SK-N-SH (cell line): ENCODE data around the gene RAD54L2. TPM values are rescaled to one million over a fixed set of nuclear protein-coding genes. Genes with fewer than 3 reads are reported as not detected.
A peak's percentile ranks its signal among the peaks of the same experiment; 100 is the strongest.

Source experiments
- CTCF ChIA-PET: fragments of 300-600, 350-600 bp; formaldehyde crosslinking; extraction: SDS; loops from one replicate; lab custom pipeline; 2021; lab: Yijun Ruan, JAX
- POLR2A ChIA-PET: fragments of 350-600 bp; sonication (Branson Sonifier 250); formaldehyde crosslinking; extraction: SDS; loops from one replicate; lab custom pipeline; 2020; ENCODE audit warnings: antibody characterized with exemption, inconsistent platforms; lab: Yijun Ruan, JAX
- DNase-seq: peaks from one replicate; pipeline ENCODE4 v3.0.0; 2012
- H2AFZ ChIP-seq: fragments of 200-600 bp; sonication (generic); 2 replicates; pipeline ENCODE4 v1.8.1; 2016; ENCODE audit warnings: antibody characterized with exemption, mild to moderate bottlenecking, low read depth
- H3F3A ChIP-seq: fragments of 200-600 bp; sonication (generic); replicated peaks from 2 replicates; pipeline ENCODE3; 2016; ENCODE audit warnings: antibody characterized with exemption, mild to moderate bottlenecking; ENCODE audit not compliant: insufficient read depth
- H3K27ac ChIP-seq, 2 experiments: fragments of 200-500 bp in 1 of 2; fragments of 200-600 bp in 1 of 2; sonication (Bioruptor generic) in 1 of 2; sonication (generic), shearing (Covaris generic) in 1 of 2; 2 replicates each; pipeline versions ENCODE4 v1.5.1 to v1.6.1; 2014 to 2016; ENCODE audit warnings: low read depth in 2 of 2, inconsistent platforms in 1 of 2, low read length in 1 of 2, mild to moderate bottlenecking in 1 of 2, mixed read lengths in 1 of 2
- H3K27me3 ChIP-seq: fragments of 200-600 bp; sonication (generic), shearing (Covaris generic); 2 replicates; pipeline ENCODE4 v1.6.1; 2016; ENCODE audit warnings: mixed run types; ENCODE audit not compliant: insufficient read depth
- H3K36me3 ChIP-seq, 2 experiments: fragments of 200-500 bp in 1 of 2; fragments of 200-600 bp in 1 of 2; sonication (Bioruptor generic) in 1 of 2; sonication (generic) in 1 of 2; replicated peaks in 1 of 2; 2 replicates each; pipeline versions ENCODE3 to v1.5.1; 2014 to 2016; ENCODE audit warnings: low read length in 1 of 2, mild to moderate bottlenecking in 1 of 2; ENCODE audit not compliant: insufficient read depth in 2 of 2, control insufficient read depth in 1 of 2
- H3K4me1 ChIP-seq, 2 experiments: fragments of 200-500 bp in 1 of 2; fragments of 200-600 bp in 1 of 2; sonication (Bioruptor generic) in 1 of 2; sonication (generic), shearing (Covaris generic) in 1 of 2; 2 replicates each; pipeline versions ENCODE4 v1.5.1 to v1.6.1; 2014 to 2016; ENCODE audit warnings: low read depth in 1 of 2, low read length in 1 of 2, mixed run types in 1 of 2; ENCODE audit not compliant: insufficient read depth in 2 of 2, control insufficient read depth in 1 of 2
- H3K4me2 ChIP-seq: fragments of 200-600 bp; sonication (generic), shearing (Covaris generic); 2 replicates; pipeline ENCODE4 v1.6.1; 2017; ENCODE audit warnings: mixed run types
- H3K4me3 ChIP-seq, 2 experiments: fragments of 200-500 bp in 1 of 2; fragments of 200-600 bp in 1 of 2; sonication (Bioruptor generic) in 1 of 2; sonication (generic), shearing (Covaris generic) in 1 of 2; 2 replicates each; pipeline versions ENCODE4 v1.5.1 to v1.8.1; 2014 to 2016; ENCODE audit warnings: low read depth in 2 of 2, inconsistent platforms in 1 of 2, low read length in 1 of 2, mild to moderate bottlenecking in 1 of 2, mixed read lengths in 1 of 2, moderate library complexity in 1 of 2
- H3K79me2 ChIP-seq: fragments of 200-600 bp; sonication (generic); 2 replicates; pipeline ENCODE4 v1.8.1; 2017; ENCODE audit warnings: mild to moderate bottlenecking; ENCODE audit not compliant: insufficient read depth
- H3K9ac ChIP-seq: fragments of 200-600 bp; sonication (generic); 2 replicates; pipeline ENCODE4 v1.6.1; 2017; ENCODE audit warnings: mixed run types
- H3K9me2 ChIP-seq: fragments of 200-600 bp; sonication (generic); 2 replicates; pipeline ENCODE4 v1.6.1; 2017; ENCODE audit warnings: mixed run types
- H3K9me3 ChIP-seq: fragments of 200-600 bp; sonication (generic); 2 replicates; pipeline ENCODE4 v1.6.1; 2017; ENCODE audit warnings: mixed run types, mild to moderate bottlenecking, moderate library complexity
- H4K20me1 ChIP-seq: fragments of 200-600 bp; sonication (generic); 2 replicates; pipeline ENCODE4 v1.6.1; 2017; ENCODE audit warnings: mild to moderate bottlenecking, mixed run types; ENCODE audit not compliant: insufficient read depth
- CHD2 ChIP-seq: fragments of 150-350 bp; IDR thresholded peaks from 2 replicates; pipeline ENCODE4 v1.6.1; 2018; ENCODE audit warnings: low read length; ENCODE audit not compliant: partially characterized antibody
- EP300 ChIP-seq, 2 experiments: IDR thresholded peaks; 2 replicates each; pipeline versions ENCODE4 v1.4.0 to v1.6.1; 2012; ENCODE audit warnings: borderline replicate concordance in 1 of 2, low read depth in 1 of 2, low read length in 1 of 2
- FOXJ3 ChIP-seq: sonication (generic); formaldehyde crosslinking; IDR thresholded peaks from 2 replicates; pipeline ENCODE4 v1.5.1; 2020; ENCODE audit warnings: mild to moderate bottlenecking, missing genetic modification reagents
- FOXM1 ChIP-seq: IDR thresholded peaks from 2 replicates; pipeline ENCODE4 v1.4.0; 2012; ENCODE audit warnings: low read depth, mild to moderate bottlenecking
- GABPA ChIP-seq: IDR thresholded peaks from 2 replicates; pipeline ENCODE4 v1.4.0; 2012; ENCODE audit warnings: low read depth, mild to moderate bottlenecking
- GATA2 ChIP-seq: sonication (generic); formaldehyde crosslinking; IDR thresholded peaks from 2 replicates; pipeline ENCODE4 v1.5.0; 2020; ENCODE audit warnings: mild to moderate bottlenecking, missing genetic modification reagents
- JUND ChIP-seq: IDR thresholded peaks from 2 replicates; pipeline ENCODE4 v1.4.0; 2012
- MXI1 ChIP-seq: IDR thresholded peaks from 2 replicates; pipeline ENCODE4 v1.6.1; 2012; ENCODE audit warnings: mild to moderate bottlenecking, low read depth, low read length, improper control_type of control experiment
- NFIC ChIP-seq: IDR thresholded peaks from 2 replicates; pipeline ENCODE4 v1.4.0; 2012; ENCODE audit warnings: borderline replicate concordance
- NRF1 ChIP-seq: IDR thresholded peaks from 2 replicates; pipeline ENCODE4 v1.6.1; 2012; ENCODE audit warnings: low read depth, mild to moderate bottlenecking, low read length
- POLR2AphosphoS5 ChIP-seq: IDR thresholded peaks from 2 replicates; pipeline ENCODE4 v1.6.1; 2012; ENCODE audit warnings: low read depth, low read length
- RAD21 ChIP-seq: IDR thresholded peaks from 2 replicates; pipeline ENCODE4 v1.6.1; 2012; ENCODE audit warnings: mild to moderate bottlenecking, low read length
- RCOR1 ChIP-seq: fragments of 150-350 bp; IDR thresholded peaks from 2 replicates; pipeline ENCODE4 v1.6.1; 2017; ENCODE audit warnings: antibody characterized with exemption, low read length
- RFX5 ChIP-seq: IDR thresholded peaks from 2 replicates; pipeline ENCODE4 v1.6.1; 2012; ENCODE audit warnings: mild to moderate bottlenecking, improper control_type of control experiment, low read length
- RXRA ChIP-seq: IDR thresholded peaks from 2 replicates; pipeline ENCODE4 v1.4.0; 2012; ENCODE audit warnings: low read depth, mild to moderate bottlenecking, borderline replicate concordance
- SMC3 ChIP-seq: IDR thresholded peaks from 2 replicates; pipeline ENCODE4 v1.6.1; 2012; ENCODE audit warnings: low read depth, low read length, improper control_type of control experiment
- TCF12 ChIP-seq: IDR thresholded peaks from 2 replicates; pipeline ENCODE4 v1.4.0; 2012
- TEAD4 ChIP-seq: IDR thresholded peaks from 2 replicates; pipeline ENCODE4 v1.4.0; 2012; ENCODE audit warnings: mild to moderate bottlenecking, borderline replicate concordance; ENCODE audit not compliant: insufficient read depth
- YY1 ChIP-seq: IDR thresholded peaks from 2 replicates; pipeline ENCODE4 v1.4.0; 2012; ENCODE audit warnings: low read depth, mild to moderate bottlenecking
- ZBTB33 ChIP-seq: IDR thresholded peaks from 2 replicates; pipeline ENCODE4 v1.4.0; 2012; ENCODE audit warnings: low read depth, borderline replicate concordance
- WGBS: methylation state at CpG from one replicate; pipeline ENCODE4 v1.1.6; 2017; ENCODE audit warnings: low lambda C conversion rate; 5-methylcytosine and 5-hydroxymethylcytosine counted together
- polyA plus RNA-seq, 3 experiments: library from polyadenylated mRNA; depleted of rRNA; stranded (reverse); fragments of >200 nt; gene quantifications; 2 replicates each; pipeline ENCODE4 v1.2.3, GENCODE V29; 2012
- TF ChIP-seq, protein P1 (sequence below): IDR thresholded peaks from 2 replicates; pipeline ENCODE4 v1.4.0; 2012; ENCODE audit warnings: low read depth
- TF ChIP-seq, protein P2 (sequence below): IDR thresholded peaks from 2 replicates; pipeline ENCODE4; 2012
- TF ChIP-seq, protein P3 (sequence below): fragments of 150-350 bp; IDR thresholded peaks from 2 replicates; pipeline ENCODE4 v1.6.1; 2017; ENCODE audit warnings: antibody characterized with exemption, low read length, low read depth, borderline replicate concordance

The RAD54L2 gene
- polyA plus RNA-seq, 1 of the 3 experiments (the other 2 are of a cell fraction), result 3.6 TPM

DNA sequence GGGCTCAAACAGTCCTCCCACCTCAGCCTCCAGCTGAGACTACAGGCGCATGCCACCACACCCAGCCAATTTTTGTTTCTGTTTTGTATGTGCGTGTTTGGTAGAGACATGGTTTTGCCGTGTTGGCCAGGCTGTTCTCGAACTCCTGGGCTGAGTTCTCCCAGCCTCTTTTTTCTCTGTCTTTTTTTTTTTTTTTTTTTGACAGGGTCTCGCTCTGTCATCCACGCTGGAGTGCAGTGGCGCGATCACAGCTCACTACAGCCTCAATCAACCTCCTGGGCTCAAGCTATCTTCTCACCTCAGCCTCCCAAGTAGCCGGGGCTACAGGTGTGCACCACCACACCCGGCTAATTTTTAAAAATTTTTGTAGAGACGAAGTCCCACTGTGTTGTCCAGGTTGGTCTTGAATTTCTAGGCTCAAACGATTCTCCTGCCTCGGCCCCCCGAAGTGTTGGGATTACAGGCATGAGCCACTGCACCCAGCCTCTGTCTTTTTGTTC lies 37.8 kb upstream of the RAD54L2 start:
- Histone ChIP-seq H3K27me3 (no peaks in the 10 kb centered on the region), H3K4me3 (peak overlapping the region; percentile 2 to 45; a peak in 2 of 4 replicates), H3K9ac (peak overlapping the region; percentile 29), H3K27ac (peak overlapping the region; percentile 60 to 74; a peak in 3 of 4 replicates), H3K79me2 (peaks cover 35% of the 10 kb centered on the region), H3K4me1 (peaks cover 0 to 4% of the 10 kb centered on the region in 2 experiments; a peak in 2 of 4 replicates), H3F3A (peaks cover 15% of the 10 kb centered on the region), H3K9me3 (no peaks in the 10 kb centered on the region), H3K4me2 (peak overlapping the region; percentile 56), H3K36me3 (peaks cover 0 to 3% of the 10 kb centered on the region in 2 experiments), H3K9me2 (no peaks in the 10 kb centered on the region), H4K20me1 (peaks cover 14% of the 10 kb centered on the region), H2AFZ (peak overlapping the region; percentile 94)
- DNase-seq, result no peak
- 92% methylated on average over 14 of the region's 14 CpGs for WGBS
- ChIA-PET CTCF (interaction anchor here (1.2 to 7.1 kb wide), 15 partner anchors 8 to 884 kb away, joined by 3 to 209 read pairs (median 5); partner anchors contain the start of genes GRM2 and TEX264), POLR2A (interaction anchor here (0.6 to 3.9 kb wide), 9 partner anchors 9 to 933 kb away, joined by 3 to 29 read pairs (median 5); partner anchors contain the start of genes C3orf18, MANF, RAD54L2 and TEX264)
- no peak for TF ChIP-seq POLR2AphosphoS5
- TF ChIP-seq YY1, result no peak
- no peak for TF ChIP-seq FOXJ3 (CRISPR knock-in tag)
- no peak for TF ChIP-seq EP300 (IDR thresholded peaks at IDR 0.05; ENCODE audit: borderline replicate concordance in 1 of 2, low read depth in 1 of 2, low read length in 1 of 2)
- no peak for TF ChIP-seq RFX5
- TF ChIP-seq FOXM1, result no peak
- TF ChIP-seq, protein P1, sequence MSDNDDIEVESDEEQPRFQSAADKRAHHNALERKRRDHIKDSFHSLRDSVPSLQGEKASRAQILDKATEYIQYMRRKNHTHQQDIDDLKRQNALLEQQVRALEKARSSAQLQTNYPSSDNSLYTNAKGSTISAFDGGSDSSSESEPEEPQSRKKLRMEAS, result no peak
- TF ChIP-seq CHD2, result no peak
- no peak for TF ChIP-seq RCOR1
- no peak for TF ChIP-seq GATA2
- TF ChIP-seq TCF12, result no peak
- TF ChIP-seq RXRA, result no peak

- WGBS, result 0% methylated on average over 6 of the region's 6 CpGs
- peaks cover 22% of the 10 kb centered on the region for H3K79me2 ChIP-seq
- no peak overlapping the region for H3K9ac ChIP-seq
- H3K4me1 ChIP-seq, result peaks cover 0 to 4% of the 10 kb centered on the region in 2 experiments; a peak in 2 of 4 replicates
- H3F3A ChIP-seq, result peaks cover 15% of the 10 kb centered on the region
- POLR2A ChIA-PET, result interaction anchor here (0.6 to 3.9 kb wide), 4 partner anchors 36 to 1210 kb away, joined by 3 to 29 read pairs (median 3); partner anchors contain the start of genes IFRD2 and TEX264
- H3K4me3 ChIP-seq, result no peak overlapping the region; a peak in 1 of 4 replicates
- DNase-seq, result peak; percentile 72
- H3K36me3 ChIP-seq, result no peaks in the 10 kb centered on the region
- H3K27ac ChIP-seq, result no peak overlapping the region
- no peak overlapping the region for H3K4me2 ChIP-seq
- peak overlapping the region; percentile 94; the same call in 1 of the 2 replicates for H2AFZ ChIP-seq
- CTCF ChIA-PET, result interaction anchor here (0.6 to 7.1 kb wide), 51 partner anchors 8 to 886 kb away, joined by 3 to 209 read pairs (median 4); partner anchors contain the start of genes GRM2, RAD54L2 and TEX264
- no peaks in the 10 kb centered on the region for H3K9me2 ChIP-seq
- H3K9me3 ChIP-seq, result no peaks in the 10 kb centered on the region
- peaks cover 14% of the 10 kb centered on the region for H4K20me1 ChIP-seq
- H3K27me3 ChIP-seq, result no peaks in the 10 kb centered on the region
- TF ChIP-seq GABPA (no peak), RCOR1 (no peak), ZBTB33 (no peak), RFX5 (no peak), POLR2AphosphoS5 (no peak), MXI1 (no peak), TEAD4 (no peak), TCF12 (no peak), SMC3 (peak; percentile 97), NRF1 (no peak), JUND (no peak), NFIC (no peak), RAD21 (peak; percentile 92)
- TF ChIP-seq, protein P2, sequence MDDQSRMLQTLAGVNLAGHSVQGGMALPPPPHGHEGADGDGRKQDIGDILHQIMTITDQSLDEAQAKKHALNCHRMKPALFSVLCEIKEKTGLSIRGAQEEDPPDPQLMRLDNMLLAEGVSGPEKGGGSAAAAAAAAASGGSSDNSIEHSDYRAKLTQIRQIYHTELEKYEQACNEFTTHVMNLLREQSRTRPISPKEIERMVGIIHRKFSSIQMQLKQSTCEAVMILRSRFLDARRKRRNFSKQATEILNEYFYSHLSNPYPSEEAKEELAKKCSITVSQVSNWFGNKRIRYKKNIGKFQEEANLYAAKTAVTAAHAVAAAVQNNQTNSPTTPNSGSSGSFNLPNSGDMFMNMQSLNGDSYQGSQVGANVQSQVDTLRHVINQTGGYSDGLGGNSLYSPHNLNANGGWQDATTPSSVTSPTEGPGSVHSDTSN, result no peak
- TF ChIP-seq, protein P3, sequence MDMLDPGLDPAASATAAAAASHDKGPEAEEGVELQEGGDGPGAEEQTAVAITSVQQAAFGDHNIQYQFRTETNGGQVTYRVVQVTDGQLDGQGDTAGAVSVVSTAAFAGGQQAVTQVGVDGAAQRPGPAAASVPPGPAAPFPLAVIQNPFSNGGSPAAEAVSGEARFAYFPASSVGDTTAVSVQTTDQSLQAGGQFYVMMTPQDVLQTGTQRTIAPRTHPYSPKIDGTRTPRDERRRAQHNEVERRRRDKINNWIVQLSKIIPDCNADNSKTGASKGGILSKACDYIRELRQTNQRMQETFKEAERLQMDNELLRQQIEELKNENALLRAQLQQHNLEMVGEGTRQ, result no peak
- TF ChIP-seq, protein P1, result no peak
Measured at GRCh38 chr3:51501833-51502561, 36.5 kb upstream of the RAD54L2 start.
